Spleen (tissue), 11 donors: Measurements from ENCODE around the gene CNGA2. TPM values are rescaled to one million over a fixed set of nuclear protein-coding genes. Genes with fewer than 3 reads are reported as not detected.

Experiments used
- DNase-seq: peaks from one replicate; pipeline ENCODE4 v3.0.0-alpha.2; 2020
- H3K27ac ChIP-seq, 8 donors: fragments of 200-600 bp; sonication (generic) in 7 of 8; 1 replicate in 4 of 8; 2 replicates in 4 of 8; pipeline versions ENCODE4 v1.5.0 to v1.8.0; 2016 to 2021; ENCODE audit warnings: inconsistent platforms in 4 of 8, mild to moderate bottlenecking in 4 of 8, moderate library complexity in 1 of 8
- H3K27me3 ChIP-seq, 7 donors: fragments of 200-600 bp; sonication (generic) in 6 of 7; replicated peaks in 1 of 7; 1 replicate in 4 of 7; 2 replicates in 3 of 7; pipeline versions ENCODE4 v1.5.0 to v1.8.0; 2016 to 2021; ENCODE audit warnings: inconsistent platforms in 3 of 7, mild to moderate bottlenecking in 1 of 7
- H3K36me3 ChIP-seq, 6 donors: fragments of 200-600 bp; sonication (generic) in 5 of 6; 1 replicate in 4 of 6; 2 replicates in 2 of 6; pipeline versions ENCODE4 v1.5.0 to v1.8.0; 2016 to 2021; ENCODE audit warnings: inconsistent platforms in 2 of 6
- H3K4me1 ChIP-seq, 6 donors: fragments of 200-600 bp; sonication (generic) in 5 of 6; 1 replicate in 3 of 6; 2 replicates in 3 of 6; pipeline versions ENCODE4 v1.5.0 to v1.8.0; 2016 to 2021; ENCODE audit warnings: inconsistent platforms in 3 of 6
- H3K4me3 ChIP-seq, 8 donors: fragments of 200-600 bp; sonication (generic) in 7 of 8; 1 replicate in 4 of 8; 2 replicates in 4 of 8; pipeline versions ENCODE4 v1.5.0 to v1.8.0; 2016 to 2021; ENCODE audit warnings: inconsistent platforms in 4 of 8, mild to moderate bottlenecking in 4 of 8, moderate library complexity in 2 of 8
- H3K9me3 ChIP-seq, 8 donors: fragments of 200-600 bp; sonication (generic) in 7 of 8; 1 replicate in 4 of 8; 2 replicates in 4 of 8; pipeline versions ENCODE4 v1.5.0 to v1.8.0; 2016 to 2021; ENCODE audit warnings: inconsistent platforms in 4 of 8
- POLR2A ChIP-seq, 3 donors: fragments of 450-650 bp; IDR thresholded peaks; one replicate each; pipeline ENCODE4 v1.5.1; 2017; ENCODE audit warnings: antibody characterized with exemption in 3 of 3, mild to moderate bottlenecking in 1 of 3
- POLR2AphosphoS5 ChIP-seq, 3 donors: sonication (generic); formaldehyde crosslinking; IDR thresholded peaks; one replicate each; pipeline ENCODE4 v1.5.1; 2017; ENCODE audit warnings: antibody characterized with exemption in 3 of 3
- WGBS, 5 donors: extraction: QIAGEN DNeasy Blood & Tissue Kit in 3 of 5; methylation state at CpG; one replicate each; pipeline versions ENCODE4 v1.1.5 to v1.1.7; 2013 to 2018; 5-methylcytosine and 5-hydroxymethylcytosine counted together
- intact Hi-C: fragments of 100-400 bp; cut with DNase I; formaldehyde crosslinking; loops from one replicate; pipeline ENCODE4 v1.15.0; 2023; ENCODE audit warnings: low total_unique reads
- polyA plus RNA-seq, 3 donors: library from polyadenylated mRNA; stranded (reverse); fragments of 200-250 nt; gene quantifications; one replicate each; pipeline ENCODE4 v1.2.1, GENCODE V29; 2013
- total RNA-seq, 7 donors: library from RNA; depleted of rRNA in 3 of 7; stranded (reverse); fragments of >200 nt in 3 of 7; fragmentation: NEBNext Ultra II Directional in 4 of 7; extraction: Animal tissue kit (Norgen Biotek cat#: 25700) in 4 of 7; gene quantifications; one replicate each; pipeline versions ENCODE4 v1.1.0 to v1.2.1, GENCODE V29; 2016 to 2021
- TF ChIP-seq, protein P1 (sequence below), 11 experiments: fragments of 200-600 bp in 7 of 11; fragments of 450-650 bp in 4 of 11; sonication (generic) in 4 of 11; IDR thresholded peaks in 8 of 11; conservative IDR thresholded peaks in 3 of 11; 1 replicate in 7 of 11; 2 replicates in 4 of 11; pipeline versions ENCODE4 v1.4.0 to v1.8.0; 2016 to 2021; ENCODE audit warnings: antibody characterized with exemption in 11 of 11, inconsistent platforms in 4 of 11, mild to moderate bottlenecking in 1 of 11
- donor health status: healthy with polysubstance abuse.
- donor health status: DM: no; HTN: no; CAD: no; lungs with moderate emphysema.
- donor health status: DM: no; HTN: no; CAD: no.
- donor health status: Bipolar disorder and iron deficiency.
- donor health status: healthy.
- donor health status: DM: no; HTN: no; CAD: no.
- donor health status: DM: yes; HTN: yes; CAD: no.

CNGA2 gene
- total and polyA plus RNA-seq, 10 donors, result not detected

DNA sequence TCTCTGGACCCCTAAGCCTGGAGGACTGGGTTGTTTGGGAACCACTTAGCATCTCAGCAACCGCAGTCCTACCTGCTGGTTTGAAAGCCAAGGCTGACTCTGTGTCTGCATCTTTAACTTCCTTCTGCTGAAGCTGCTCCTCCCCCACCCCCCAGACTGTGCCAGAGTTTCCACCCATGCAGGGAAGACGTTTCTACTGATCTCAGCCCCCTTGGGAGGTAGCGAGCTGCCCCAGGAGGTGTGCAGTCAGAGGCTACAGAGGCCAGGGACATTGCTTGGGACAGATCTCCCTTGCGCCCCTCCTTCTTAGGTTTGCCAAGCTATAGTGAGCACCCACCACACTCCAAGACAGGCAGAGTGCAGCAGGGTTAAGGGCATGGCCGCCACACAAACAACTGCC, 23.4 kb upstream of the CNGA2 start:
- no peaks in the 10 kb centered on the region for H3K36me3 ChIP-seq
- TF ChIP-seq, protein P1, sequence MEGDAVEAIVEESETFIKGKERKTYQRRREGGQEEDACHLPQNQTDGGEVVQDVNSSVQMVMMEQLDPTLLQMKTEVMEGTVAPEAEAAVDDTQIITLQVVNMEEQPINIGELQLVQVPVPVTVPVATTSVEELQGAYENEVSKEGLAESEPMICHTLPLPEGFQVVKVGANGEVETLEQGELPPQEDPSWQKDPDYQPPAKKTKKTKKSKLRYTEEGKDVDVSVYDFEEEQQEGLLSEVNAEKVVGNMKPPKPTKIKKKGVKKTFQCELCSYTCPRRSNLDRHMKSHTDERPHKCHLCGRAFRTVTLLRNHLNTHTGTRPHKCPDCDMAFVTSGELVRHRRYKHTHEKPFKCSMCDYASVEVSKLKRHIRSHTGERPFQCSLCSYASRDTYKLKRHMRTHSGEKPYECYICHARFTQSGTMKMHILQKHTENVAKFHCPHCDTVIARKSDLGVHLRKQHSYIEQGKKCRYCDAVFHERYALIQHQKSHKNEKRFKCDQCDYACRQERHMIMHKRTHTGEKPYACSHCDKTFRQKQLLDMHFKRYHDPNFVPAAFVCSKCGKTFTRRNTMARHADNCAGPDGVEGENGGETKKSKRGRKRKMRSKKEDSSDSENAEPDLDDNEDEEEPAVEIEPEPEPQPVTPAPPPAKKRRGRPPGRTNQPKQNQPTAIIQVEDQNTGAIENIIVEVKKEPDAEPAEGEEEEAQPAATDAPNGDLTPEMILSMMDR (IDR thresholded peaks at IDR 0.05 in 8 of 11, conservative IDR thresholded peaks at IDR 0.05 in 3 of 11), result no peak
- TF ChIP-seq POLR2AphosphoS5 (IDR thresholded peaks at IDR 0.05), result no peak
- DNase-seq, result peak; percentile 46
- intact Hi-C loops, result no loop called here
- H3K9me3 ChIP-seq, result no peaks in the 10 kb centered on the region
- H3K4me3 ChIP-seq, result no peak overlapping the region
- peaks cover 0 to 6% (median 0%) of the 10 kb centered on the region in 7 donors for H3K27me3 ChIP-seq
- H3K27ac ChIP-seq, result no peak overlapping the region
- WGBS, 5 donors, result 0 to 61% (median 51%) methylated on average over 1 to 5 of the region's 5 CpGs
- H3K4me1 ChIP-seq, result no peaks in the 10 kb centered on the region

DNA sequence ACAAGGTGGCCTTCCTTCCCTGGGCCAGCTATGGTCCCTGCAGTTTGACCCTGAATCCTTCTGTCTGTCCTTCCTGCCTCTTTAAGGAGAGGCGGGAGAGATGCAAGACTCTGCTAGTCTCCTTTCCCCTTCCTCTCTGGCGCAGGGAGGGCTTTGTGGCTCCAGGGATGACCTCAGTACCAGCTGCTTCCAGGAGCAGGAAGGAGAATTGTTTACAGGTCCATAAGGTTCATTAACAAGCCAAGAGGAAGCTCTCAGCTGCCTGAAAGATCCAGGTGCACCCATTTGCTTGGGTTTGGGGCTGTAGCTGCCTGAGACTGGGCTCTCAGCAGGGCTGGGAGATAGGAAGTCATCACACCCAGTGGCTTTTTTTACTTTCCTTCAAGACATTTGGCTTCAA, 22.8 kb upstream of the CNGA2 start:
- DNase-seq, result no peak
- H3K4me1 ChIP-seq, result no peaks in the 10 kb centered on the region
- no peaks in the 10 kb centered on the region for H3K9me3 ChIP-seq
- no peak overlapping the region for H3K27ac ChIP-seq
- TF ChIP-seq POLR2A (IDR thresholded peaks at IDR 0.05), result no peak
- TF ChIP-seq POLR2AphosphoS5 (IDR thresholded peaks at IDR 0.05), result no peak
- TF ChIP-seq, protein P1 (IDR thresholded peaks at IDR 0.05 in 8 of 11, conservative IDR thresholded peaks at IDR 0.05 in 3 of 11), result no peak
- H3K27me3 ChIP-seq, result no peaks in the 10 kb centered on the region
- no peaks in the 10 kb centered on the region for H3K36me3 ChIP-seq
- H3K4me3 ChIP-seq, result no peak overlapping the region
- 22 to 49% (median 25%) methylated on average over 2 of the region's 2 CpGs for WGBS, 5 donors
- intact Hi-C loops, result no loop called here

GRCh38 chrX:151712253-151712652, 22.3 kb upstream of the CNGA2 start:
- no peaks in the 10 kb centered on the region for H3K4me1 ChIP-seq
- H3K27ac ChIP-seq, result no peak overlapping the region
- no peak overlapping the region for H3K4me3 ChIP-seq
- intact Hi-C loops, result no loop called here
- DNase-seq, result peak; percentile 51
- no peak for TF ChIP-seq POLR2AphosphoS5 (IDR thresholded peaks at IDR 0.05)
- TF ChIP-seq, protein P1 (IDR thresholded peaks at IDR 0.05 in 8 of 11, conservative IDR thresholded peaks at IDR 0.05 in 3 of 11), result no peak
- no peak for TF ChIP-seq POLR2A (IDR thresholded peaks at IDR 0.05)
- no peaks in the 10 kb centered on the region for H3K36me3 ChIP-seq
- H3K9me3 ChIP-seq, result no peaks in the 10 kb centered on the region
- WGBS, 5 donors, result 52 to 89% (median 68%) methylated on average over 3 of the region's 3 CpGs
- no peaks in the 10 kb centered on the region for H3K27me3 ChIP-seq

DNA sequence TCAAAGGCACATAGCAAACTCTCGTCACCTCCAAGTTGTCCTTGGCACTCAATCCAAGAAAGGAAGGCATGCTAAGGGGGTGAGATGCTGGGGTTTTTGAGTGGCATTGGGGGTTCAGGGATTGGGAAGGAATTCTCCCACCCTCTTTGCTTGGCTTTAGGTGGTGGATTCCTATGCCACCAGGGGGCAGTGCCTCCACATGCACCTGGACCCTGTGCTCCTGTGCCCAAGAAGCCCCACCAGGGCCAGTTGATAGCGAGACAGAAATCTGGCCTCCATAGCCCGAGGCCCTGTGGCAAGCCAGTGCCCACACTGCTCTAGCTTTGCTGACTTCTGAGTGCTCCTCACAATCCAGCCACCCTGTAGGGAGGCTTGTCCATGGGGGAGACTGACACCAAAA, 20.7 kb upstream of the CNGA2 start:
- no peaks in the 10 kb centered on the region for H3K4me1 ChIP-seq
- no peak overlapping the region for H3K27ac ChIP-seq
- H3K36me3 ChIP-seq, result no peaks in the 10 kb centered on the region
- H3K9me3 ChIP-seq, result no peaks in the 10 kb centered on the region
- TF ChIP-seq, protein P1 (IDR thresholded peaks at IDR 0.05 in 8 of 11, conservative IDR thresholded peaks at IDR 0.05 in 3 of 11), result peak in 6 of 11 experiments; percentile 21 to 41 (median 32)
- no peak for TF ChIP-seq POLR2A (IDR thresholded peaks at IDR 0.05)
- TF ChIP-seq POLR2AphosphoS5 (IDR thresholded peaks at IDR 0.05), result no peak
- no peak for DNase-seq
- no peak overlapping the region for H3K4me3 ChIP-seq
- H3K27me3 ChIP-seq, result no peaks in the 10 kb centered on the region
- WGBS, 5 donors, result 40 to 54% (median 41%) methylated on average over 3 of the region's 3 CpGs
- intact Hi-C loops, result no loop called here
